ENCODE measurements around the gene FOXA1.

The FOXA1 gene

GRCh38 chr14:37584211-37585100 is 10.6 kb downstream of the FOXA1 start:
- no peak for TF ChIP-seq CTCF (IDR thresholded peaks at IDR 0.05; ENCODE audit: low read depth, low read length)
- no peak for DNase-seq (ENCODE audit: extremely low read depth, low read depth)

- TF ChIP-seq CTCF (IDR thresholded peaks at IDR 0.05; ENCODE audit: low read depth, low read length) = no peak
- DNase-seq (ENCODE audit: extremely low read depth, low read depth) = no peak
Observed at GRCh38 chr14:37583358-37584210, 11.5 kb downstream of the FOXA1 start.

GRCh38 chr14:37580146-37580545 is 14.9 kb downstream of the FOXA1 start:
- TF ChIP-seq CTCF (IDR thresholded peaks at IDR 0.05; ENCODE audit: low read depth, low read length) = no peak
- no peak for DNase-seq (ENCODE audit: extremely low read depth, low read depth)

- TF ChIP-seq CTCF (IDR thresholded peaks at IDR 0.05; ENCODE audit: low read depth, low read length) = no peak
- no peak for DNase-seq (ENCODE audit: extremely low read depth, low read depth)
Observed at GRCh38 chr14:37579274-37579673, 15.8 kb downstream of the FOXA1 start.

GRCh38 chr14:37573356-37573755 is 21.7 kb downstream of the FOXA1 start:
- no peak for TF ChIP-seq CTCF (IDR thresholded peaks at IDR 0.05; ENCODE audit: low read depth, low read length)
- DNase-seq (ENCODE audit: extremely low read depth, low read depth) = no peak

GRCh38 chr14:37571391-37571790 is 23.7 kb downstream of the FOXA1 start:
- TF ChIP-seq CTCF (IDR thresholded peaks at IDR 0.05; ENCODE audit: low read depth, low read length) = no peak
- DNase-seq (ENCODE audit: extremely low read depth, low read depth) = no peak

GRCh38 chr14:37569729-37570128 is 25.3 kb downstream of the FOXA1 start:
- no peak for TF ChIP-seq CTCF (IDR thresholded peaks at IDR 0.05; ENCODE audit: low read depth, low read length)
- no peak for DNase-seq (ENCODE audit: extremely low read depth, low read depth)
